GM18909 (cell line): ENCODE data around the gene NMRK1.

Experiments used
- ATAC-seq: cut with Tn5 transposase; IDR thresholded peaks from one replicate; pipeline ENCODE4 v1.9.1; 2021; ENCODE audit warnings: mild to moderate bottlenecking; ENCODE audit not compliant: unreplicated experiment, poor library complexity

Gene NMRK1

DNA sequence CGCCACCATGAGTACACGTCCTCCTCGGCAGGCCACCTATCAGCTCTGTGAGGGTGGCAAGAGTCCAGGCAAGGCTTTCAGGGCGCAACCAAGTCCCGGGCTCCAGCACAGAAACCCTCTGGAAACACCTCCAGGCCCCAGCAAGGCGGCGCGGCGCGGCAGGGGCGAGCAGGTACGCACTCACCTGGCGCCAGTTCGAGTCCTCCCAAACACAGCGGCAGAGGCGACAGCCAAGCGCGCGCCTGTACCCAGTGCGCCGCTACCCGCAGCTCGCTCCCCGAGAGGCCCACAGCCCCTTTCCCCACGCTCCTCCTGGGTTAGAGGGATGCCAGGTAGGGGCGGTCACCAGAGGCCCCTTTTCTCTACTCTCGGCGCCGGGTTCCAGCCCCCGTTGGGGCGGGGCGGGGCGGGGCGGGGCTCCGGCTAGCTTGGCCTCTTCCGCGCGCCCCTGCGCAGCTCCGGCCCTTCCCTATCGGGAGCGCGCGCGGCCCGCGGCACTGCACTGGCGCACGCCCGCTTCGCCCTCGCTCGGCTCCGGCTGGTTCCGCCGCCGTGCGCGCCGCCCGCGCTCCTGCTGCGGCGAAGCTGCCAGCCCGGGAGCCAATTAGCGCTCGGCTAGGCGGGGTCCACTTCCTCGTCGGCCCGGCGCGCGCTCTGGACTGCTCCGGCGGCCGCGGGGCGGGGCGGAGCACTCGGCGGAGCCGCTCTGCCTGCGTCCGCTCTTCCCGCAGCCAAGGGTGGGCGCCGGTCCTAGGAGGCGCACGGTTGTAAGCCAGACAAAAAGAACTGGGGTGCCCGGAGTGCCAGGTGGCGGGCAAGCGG, at the start of gene NMRK1, which contains the start of gene OSTF1:
Gene NMRK1 (minus strand): TSS at position 332 of the 822 bp plus-strand sequence. CDS start 5,040 bp downstream, outside the sequence.
Gene OSTF1 (plus strand): TSS at position 691 of the 822 bp plus-strand sequence. CDS start 179 bp downstream, outside the sequence.
- peak; percentile 88 for ATAC-seq

DNA sequence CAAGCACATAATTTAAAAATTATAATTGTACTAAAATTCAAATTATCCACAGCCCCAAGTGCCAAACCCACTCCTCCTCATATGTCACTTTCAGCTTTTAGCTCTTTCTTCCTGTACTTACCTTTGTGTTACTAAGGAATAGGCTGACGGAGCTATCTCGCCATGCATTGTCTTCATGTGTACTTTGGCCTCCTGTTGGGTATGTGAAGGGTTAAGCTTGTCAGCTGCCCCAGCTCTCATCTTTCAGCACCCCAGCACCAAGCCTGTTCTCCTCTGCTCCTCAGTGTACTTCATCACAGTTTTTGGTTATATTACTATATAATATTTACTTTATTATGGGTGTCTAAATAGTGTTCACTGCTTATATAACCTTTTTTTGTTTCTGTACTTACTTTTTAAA, 46.5 kb upstream of the NMRK1 start:
- no peak for ATAC-seq

DNA sequence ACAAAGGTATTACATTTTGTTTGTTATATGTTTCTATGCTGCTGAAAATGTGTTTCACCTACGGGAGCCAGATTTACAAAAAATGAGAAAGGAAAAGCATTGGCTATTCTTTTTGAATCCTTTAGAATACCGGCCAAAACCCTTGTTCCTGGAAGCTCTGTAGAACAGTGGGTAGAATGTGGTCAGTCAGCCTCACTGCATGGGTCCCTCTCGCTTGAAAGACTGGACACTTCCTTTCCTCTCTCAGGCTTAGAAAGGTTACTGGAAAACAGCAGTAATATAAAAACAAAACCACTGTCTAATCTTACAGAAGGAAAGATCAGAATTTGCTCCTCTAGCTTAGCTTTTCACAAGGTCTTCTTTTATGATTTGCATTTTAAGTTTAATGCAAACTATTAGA, 45.4 kb upstream of the NMRK1 start:
- no peak for ATAC-seq

DNA sequence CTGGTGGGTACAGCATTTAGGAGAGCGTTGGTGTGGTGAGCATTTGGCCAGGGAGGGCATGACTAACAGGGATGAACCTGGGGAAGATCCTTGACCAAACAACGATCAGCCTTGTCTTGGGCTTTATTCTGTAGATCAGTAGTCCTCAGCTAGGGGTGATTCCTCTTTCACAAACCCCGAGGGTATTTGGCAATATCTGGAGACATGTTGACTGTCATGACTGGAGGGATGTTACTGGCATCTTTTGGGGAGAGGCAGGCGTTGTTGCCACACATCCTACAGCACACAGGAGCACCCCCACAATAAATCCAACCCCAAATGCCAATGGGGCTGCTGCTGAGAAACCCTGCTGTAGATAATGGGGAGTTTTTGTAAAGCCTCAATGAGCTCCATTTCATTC, 44.3 kb upstream of the NMRK1 start:
- ATAC-seq: no peak

DNA sequence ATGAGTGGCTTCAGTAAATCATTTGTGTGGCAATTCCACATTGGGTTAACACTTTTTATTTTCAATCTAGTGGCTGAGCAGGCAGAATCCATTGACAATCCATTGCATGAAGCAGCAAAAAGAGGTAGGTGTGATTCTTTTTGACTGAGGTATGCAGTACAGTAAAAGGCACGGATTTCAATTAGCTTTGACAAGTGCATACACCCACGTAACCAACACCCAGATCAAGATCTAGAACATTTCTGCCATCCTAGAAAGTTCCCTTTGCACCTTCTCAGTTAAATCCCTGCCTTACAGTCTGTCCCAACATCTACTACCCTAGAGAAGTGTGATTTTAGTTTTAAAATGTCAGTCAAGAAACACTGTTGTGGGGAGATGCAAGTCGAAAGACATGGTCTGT, 43.7 kb upstream of the NMRK1 start:
- no peak for ATAC-seq

DNA sequence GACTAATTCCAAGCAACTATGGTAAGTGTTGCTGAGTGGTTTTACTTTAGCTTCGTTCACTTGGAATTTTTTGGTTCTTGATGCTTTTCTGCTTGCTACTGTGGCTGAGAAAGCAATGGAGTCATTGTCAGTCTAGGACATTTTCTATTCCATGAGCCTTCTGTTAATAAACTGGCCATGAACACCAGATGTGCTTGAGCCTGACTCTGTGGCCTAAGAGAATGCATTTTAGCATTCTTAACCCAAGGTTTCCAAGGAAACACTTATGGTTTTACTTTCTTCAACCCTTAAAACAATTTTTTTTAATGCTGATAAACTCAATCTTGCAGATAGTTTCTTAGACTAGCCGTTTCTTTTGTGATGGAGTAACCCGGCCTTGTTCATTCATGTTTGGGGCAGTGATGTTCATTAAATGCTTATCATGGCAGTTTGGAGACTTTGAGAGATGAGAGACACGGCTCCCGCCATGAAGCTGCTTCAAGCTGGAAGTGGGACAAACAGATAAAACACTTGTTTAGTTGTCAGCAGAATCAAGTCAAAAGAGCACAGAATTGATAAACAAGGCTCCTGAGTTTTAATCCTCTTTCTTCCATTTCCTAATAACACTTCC, 42.8 kb upstream of the NMRK1 start:
- ATAC-seq: no peak

DNA sequence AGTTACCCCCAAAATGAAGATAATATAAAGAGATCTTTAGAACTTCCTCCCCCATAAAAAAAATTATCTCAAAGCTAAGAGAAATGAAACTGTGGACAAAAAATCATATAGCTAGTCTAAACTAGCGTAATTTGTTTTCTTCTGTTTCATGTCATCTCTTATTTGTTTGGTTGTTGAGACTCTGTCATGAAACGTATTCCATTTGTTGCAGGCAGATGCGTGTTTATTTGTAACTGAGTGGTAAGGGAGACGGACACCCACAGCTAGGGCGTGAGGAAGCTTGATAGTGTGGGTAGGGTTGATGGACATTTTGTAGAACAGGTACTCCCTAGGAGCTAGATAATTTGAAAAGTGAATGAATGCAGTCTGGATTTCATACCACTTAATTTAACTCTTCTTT, 42.2 kb upstream of the NMRK1 start:
- no peak for ATAC-seq

DNA sequence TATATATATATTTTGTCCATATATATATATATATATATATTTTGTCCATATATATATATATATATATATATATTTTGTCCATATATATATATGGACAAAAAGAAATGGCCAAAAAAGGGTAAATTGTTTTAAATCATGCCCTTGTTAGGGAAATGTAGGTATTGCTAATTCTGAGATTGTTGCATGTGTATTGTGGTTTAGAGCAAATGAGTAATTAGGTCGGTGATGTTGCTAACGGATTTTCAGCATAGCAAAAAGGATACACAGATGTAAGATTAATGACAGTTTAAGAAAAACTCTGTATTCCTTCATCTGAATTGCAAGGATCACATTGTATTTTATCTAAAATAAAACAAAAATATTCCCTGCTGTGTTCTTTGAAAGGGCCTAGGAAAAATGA, 40.6 kb upstream of the NMRK1 start:
- no peak for ATAC-seq

DNA sequence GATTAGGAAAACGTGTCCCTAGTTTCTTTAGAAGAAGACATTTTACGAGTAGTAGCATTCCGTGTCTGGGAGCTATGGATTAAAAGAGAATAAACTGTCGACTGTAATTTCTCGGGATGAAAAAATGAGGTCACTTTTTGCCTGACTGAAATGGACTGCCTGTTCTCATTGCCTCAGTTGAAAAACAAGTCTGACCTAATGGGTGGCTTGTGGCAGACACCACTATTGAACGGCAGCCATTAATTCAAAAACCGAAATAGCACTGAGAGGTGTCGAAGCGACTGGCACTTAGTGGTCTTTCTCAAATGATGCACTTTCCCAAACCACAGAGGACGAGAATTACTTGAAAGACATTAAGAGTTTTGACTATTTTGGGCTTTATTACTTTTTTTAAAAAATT, 35.7 kb upstream of the NMRK1 start:
- ATAC-seq: no peak

DNA sequence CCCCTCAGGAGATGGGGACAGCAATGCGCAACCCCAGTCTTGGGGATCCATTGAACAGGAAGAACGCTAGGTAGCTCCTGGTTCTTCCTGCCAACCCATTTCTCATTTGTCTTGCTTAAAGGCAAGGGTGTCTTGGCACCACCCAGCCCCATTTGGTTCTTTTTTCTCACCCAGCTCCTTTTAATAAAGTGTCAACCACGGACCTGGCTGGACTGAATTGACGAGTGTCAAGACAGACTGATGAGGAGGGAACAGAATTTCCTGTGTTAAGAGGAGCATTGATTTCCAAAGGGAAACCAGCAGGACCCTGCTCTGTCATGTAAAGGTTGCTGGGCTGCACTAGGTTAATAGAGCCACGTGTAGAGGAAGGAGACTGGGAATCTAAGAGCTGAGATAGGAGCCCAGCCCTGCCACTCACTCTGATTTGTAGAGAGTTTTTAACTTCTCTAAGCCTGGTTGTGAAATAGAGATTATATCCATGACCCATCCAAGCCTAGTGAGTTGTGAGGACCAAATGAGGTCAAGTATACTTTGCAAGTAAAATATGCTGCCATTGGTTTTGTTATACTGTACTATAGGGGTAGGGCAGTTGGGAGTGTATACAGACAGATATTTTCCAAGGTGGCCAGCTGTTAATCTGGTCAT, 34.1 kb upstream of the NMRK1 start:
- ATAC-seq: no peak

DNA sequence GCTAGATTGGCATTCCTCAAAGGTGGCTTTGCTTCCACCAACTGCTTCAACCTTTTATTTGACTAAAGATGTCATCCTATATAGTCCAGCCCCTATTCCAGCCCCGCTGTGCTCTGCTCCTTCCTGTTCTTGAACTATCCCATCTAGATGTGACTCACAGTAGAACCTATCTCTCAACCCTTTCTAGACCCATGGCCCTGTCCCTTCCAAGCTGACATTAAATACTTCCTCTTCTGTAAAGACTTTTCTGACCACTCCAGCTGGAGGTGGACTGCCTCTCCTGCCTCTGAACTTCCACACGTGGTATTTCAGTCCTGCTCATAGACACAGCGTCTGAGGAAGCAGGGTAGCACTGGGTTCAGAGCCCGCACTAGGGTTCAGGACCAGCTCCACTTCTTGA, 32.7 kb upstream of the NMRK1 start:
- ATAC-seq: no peak

DNA sequence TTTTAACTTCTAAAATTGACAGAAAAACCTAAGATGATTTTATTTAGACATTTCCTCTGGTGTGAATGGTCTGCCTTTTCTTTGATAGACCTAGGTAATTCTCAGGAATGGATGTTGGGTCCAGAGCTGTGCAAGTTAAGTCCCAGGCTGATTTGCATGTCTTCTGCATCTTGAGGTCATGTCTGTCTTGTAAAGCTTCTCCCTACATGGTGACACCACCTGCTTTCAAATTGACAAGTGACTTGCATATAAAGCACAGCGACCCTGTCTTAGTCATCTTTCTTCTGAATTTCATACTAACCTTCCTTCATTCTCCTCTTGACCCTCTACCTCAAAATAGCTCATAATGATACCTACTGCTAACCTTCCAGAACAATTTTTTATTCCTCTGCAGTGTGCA, 29.6 kb upstream of the NMRK1 start:
- no peak for ATAC-seq

DNA sequence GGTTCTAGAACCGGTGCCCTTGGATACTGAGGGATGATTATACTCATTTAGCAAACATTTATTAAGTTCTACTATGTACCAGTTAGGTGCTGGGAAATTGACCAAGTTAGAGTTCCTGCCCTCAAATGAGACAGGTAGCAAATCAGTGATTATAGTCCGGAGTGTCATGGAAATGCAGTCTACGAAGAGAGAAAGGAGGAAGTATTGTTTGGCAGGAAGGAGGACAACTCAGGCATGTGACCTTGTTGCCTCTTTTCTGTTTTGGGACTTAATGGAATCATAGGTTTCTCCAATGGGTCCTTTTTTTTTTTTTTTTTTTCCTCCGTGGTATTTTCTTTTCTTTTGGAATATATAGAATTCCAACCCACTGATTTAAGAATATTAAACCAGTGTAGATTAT, 28.4 kb upstream of the NMRK1 start:
- ATAC-seq: no peak

DNA sequence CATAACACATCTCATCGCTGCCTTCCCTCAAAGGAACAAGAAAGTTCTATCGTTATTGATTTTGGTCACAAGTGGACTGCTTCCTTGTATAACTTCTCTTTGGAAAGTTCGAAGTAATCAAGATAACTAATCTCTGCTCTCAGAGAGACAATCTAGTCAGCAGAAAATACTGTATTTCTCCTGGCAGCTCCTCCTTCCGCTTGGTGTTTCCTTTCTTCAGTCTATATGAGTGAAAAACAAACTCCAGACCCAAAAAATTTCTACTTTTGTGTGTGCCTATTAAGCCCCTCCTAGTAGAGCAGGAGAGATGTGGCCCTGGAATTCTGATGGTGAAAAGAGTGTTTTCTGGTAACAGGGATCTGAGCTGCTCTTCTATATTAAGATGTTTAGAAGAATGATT, 24.8 kb upstream of the NMRK1 start:
- ATAC-seq: no peak

DNA sequence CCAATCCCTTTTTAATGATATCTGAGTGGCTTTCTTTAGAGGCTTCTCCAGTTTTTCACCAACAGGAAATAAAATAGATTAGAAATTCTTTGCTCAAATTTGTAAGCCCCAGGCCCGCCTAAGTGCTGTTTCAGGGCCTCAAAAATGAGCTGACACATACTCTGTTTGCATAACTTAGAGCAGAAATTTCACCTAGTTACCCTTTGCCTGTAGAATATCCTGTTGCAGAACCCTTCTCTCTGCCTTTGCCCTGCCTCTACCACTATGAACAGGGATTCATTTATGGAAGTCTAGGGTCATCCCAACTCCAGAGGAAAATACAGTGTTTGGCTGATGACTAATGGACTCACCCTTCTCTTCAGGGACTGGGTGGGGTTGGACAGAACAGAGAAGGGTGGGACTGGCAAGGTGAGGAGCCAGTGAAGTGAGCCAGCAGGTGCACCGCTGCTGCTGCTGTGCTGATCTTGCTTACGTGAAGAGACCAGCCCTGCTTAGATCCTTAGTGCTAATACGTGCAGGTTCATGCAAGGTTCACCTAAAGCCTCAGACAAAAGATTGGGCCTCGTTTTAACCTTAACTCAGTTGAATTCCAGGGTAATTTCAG, 23.2 kb upstream of the NMRK1 start:
- ATAC-seq: no peak

DNA sequence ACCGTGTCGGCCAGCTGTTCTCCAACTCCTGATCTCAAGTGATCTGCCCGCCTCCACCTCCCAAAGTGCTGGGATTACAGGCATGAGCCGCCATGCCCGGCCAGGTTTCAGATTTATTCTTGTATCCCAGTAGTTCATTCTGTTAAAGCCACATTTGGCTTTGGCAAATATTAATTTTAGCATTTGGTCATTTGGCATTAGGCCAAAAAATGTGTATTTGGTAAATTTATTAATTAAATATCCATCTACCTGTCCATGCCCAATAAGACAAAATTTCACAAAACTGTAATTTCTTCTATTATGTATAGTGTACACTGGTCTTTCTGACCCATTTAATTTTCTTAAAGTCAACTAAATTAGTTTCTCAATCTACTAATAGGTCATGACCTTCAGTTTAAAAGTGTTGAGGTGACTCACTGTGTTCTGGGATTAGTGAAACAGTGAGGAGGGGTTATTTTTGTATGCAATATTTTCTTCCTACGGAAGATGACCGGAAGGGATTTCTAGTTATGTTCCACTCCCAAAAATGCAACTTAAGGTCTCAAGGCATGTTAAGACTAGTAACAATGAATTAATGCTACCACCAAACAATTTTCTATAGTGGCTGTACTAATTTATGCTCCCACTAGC, 21.4 kb upstream of the NMRK1 start:
- ATAC-seq: no peak

DNA sequence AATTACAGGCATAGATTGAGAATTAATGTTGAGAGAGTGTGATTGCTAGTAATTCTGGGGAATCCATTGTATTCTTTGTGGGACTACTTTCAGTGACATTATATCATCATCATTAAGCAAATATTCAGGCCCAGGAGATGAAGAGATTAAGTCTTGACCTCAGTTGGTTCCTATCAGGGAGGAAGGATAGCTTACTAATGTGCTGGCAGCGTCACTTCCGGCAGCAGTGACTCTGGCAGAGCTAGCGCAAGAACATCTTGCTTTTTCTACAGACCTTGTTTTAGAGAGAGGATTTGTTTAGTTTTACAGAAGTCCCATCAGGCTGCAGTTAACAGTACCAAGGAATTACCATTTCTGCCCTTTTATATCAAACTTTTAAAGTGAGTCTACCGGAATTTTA, 20.6 kb upstream of the NMRK1 start:
- no peak for ATAC-seq

DNA sequence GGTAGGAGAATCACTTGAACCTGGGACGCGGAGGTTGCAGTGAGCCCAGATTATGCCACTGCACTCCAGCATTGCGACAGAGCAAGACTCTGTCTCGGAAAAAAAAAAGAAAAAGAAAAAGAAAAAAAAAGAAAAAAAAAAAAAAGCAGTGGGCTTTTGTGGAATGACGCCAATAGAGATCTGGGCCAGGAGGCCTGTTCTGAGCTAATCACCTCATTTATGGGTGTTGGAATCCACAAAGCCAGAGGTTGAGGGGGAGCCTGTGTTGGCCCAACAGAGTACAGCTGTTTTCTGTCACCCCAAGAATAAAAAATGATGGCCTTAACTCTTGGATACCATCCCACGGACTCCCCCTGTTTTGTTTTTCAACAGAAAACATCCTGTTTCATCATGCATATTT, 18.9 kb upstream of the NMRK1 start:
- no peak for ATAC-seq

DNA sequence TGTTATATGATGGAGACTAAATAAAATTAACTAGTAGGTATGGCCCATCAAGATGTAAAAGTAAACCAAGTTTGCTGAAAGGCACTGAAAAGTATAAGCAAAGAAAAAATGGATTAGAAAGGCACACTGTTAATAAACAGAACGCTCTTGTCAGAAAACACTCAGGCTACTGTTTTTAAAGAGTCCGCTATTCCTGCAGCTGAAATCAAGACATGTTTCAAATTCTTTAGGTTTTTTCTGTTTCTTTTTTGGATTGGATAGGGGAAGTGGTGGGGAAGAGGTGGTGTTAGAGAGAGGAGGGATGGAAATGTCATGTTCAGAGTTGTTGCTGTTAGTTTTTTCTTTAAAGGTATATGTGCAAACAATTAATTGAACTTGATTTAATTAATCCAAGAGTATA, 17.9 kb upstream of the NMRK1 start:
- ATAC-seq: no peak

DNA sequence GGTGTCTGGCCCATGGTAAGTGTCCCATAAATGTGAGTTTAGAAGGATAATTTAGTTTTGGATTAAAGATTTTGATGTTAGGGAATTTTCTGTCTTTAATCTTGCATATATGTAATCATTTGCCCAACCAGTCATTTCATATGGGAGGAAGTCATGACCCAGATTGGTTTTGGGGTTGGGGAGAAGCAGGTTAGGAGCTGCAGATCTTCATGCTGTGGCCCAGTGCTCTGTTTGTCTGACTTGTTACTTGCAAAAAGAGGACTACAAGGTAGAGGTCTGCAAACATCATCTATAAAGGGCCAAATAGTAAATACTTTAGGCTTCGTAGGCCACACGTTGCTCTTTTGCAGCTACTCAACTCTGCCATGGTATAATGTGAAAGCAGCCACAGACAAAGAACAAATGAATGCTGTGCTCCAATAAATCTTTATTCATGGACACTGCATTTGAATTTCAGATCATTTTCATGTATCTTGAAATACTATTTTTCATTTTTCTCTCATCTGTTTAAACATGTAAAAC, 17.1 kb upstream of the NMRK1 start:
- no peak for ATAC-seq
